ENCODE results near the gene TNS4. TPM values are rescaled to one million over a fixed set of nuclear protein-coding genes. Genes with fewer than 3 reads are reported as not detected.

TNS4 gene
- total RNA-seq, 1 experiment from 2014 or later: 127 TPM

- H3K9ac ChIP-seq (ENCODE audit: low read length): no peak overlapping the region
- POLR2A ChIA-PET (ENCODE audit: unreplicated experiment): no interaction called here
- H3K9me3 ChIP-seq (ENCODE audit: low read length): no peaks in the 10 kb centered on the region
- BruUV-seq (replicated peaks): no TSS peak
- no peaks in the 10 kb centered on the region for H3F3A ChIP-seq (ENCODE audit: low read length, unreplicated experiment)
- H3K27me3 ChIP-seq (ENCODE audit: low read length): no peaks in the 10 kb centered on the region
- no peak overlapping the region for H3K27ac ChIP-seq (ENCODE audit: low read length)
- H3K4me2 ChIP-seq (ENCODE audit: low read length): no peak overlapping the region
- no peak for DNase-seq
- no peak for ATAC-seq
- H2AFZ ChIP-seq (ENCODE audit: low read length): no peak overlapping the region
- intact Hi-C loops (cut with micrococcal nuclease): no loop called here
- H3K79me2 ChIP-seq (ENCODE audit: low read length): peaks cover 4% of the 10 kb centered on the region; the same call in 1 of the 2 replicates
- CTCF ChIA-PET: no interaction called here
- H3K9me2 ChIP-seq (replicated peaks; ENCODE audit: low read length): no peaks in the 10 kb centered on the region
- H3K4me3 ChIP-seq (ENCODE audit: low read length): no peak overlapping the region
- H4K20me1 ChIP-seq (ENCODE audit: low read length): no peaks in the 10 kb centered on the region
- peaks cover 26% of the 10 kb centered on the region for H3K4me1 ChIP-seq (ENCODE audit: insufficient read depth, low read length)
- H3K36me3 ChIP-seq (ENCODE audit: low read depth, low read length): no peaks in the 10 kb centered on the region
- no peak for TF ChIP-seq CTCF (conservative IDR thresholded peaks at IDR 0.05; ENCODE audit: low read depth, low read length)
- no peak for TF ChIP-seq EZH2phosphoT487 (IDR thresholded peaks at IDR 0.05; ENCODE audit: borderline replicate concordance, low read length)
- no peak for TF ChIP-seq EZH2 (IDR thresholded peaks at IDR 0.05; ENCODE audit: low read length, unreplicated experiment)
Observed at GRCh38 chr17:40506786-40507185, 5.4 kb upstream of the TNS4 start.

- POLR2A ChIA-PET (ENCODE audit: unreplicated experiment): no interaction called here
- CTCF ChIA-PET: interaction anchor here (0.6 kb wide), 1 partner anchor 27 kb away, joined by 7 read pairs; no protein-coding TSS in a partner anchor
- Histone ChIP-seq H3K9me2 (replicated peaks; ENCODE audit: low read length) (no peaks in the 10 kb centered on the region), H3K4me3 (ENCODE audit: low read length) (no peak overlapping the region), H3K9me3 (ENCODE audit: low read length) (no peaks in the 10 kb centered on the region), H3K4me2 (ENCODE audit: low read length) (no peak overlapping the region), H3K36me3 (ENCODE audit: low read depth, low read length) (peaks cover 16% of the 10 kb centered on the region), H3K4me1 (ENCODE audit: insufficient read depth, low read length) (peaks cover 10% of the 10 kb centered on the region), H3K9ac (ENCODE audit: low read length) (no peak overlapping the region), H2AFZ (ENCODE audit: low read length) (no peak overlapping the region), H3K79me2 (ENCODE audit: low read length) (peaks cover 38% of the 10 kb centered on the region), H3K27ac (ENCODE audit: low read length) (no peak overlapping the region), H3F3A (ENCODE audit: low read length, unreplicated experiment) (no peaks in the 10 kb centered on the region), H3K27me3 (ENCODE audit: low read length) (no peaks in the 10 kb centered on the region), H4K20me1 (ENCODE audit: low read length) (peaks cover 9% of the 10 kb centered on the region; the same call in 1 of the 2 replicates)
- TF ChIP-seq CTCF (conservative IDR thresholded peaks at IDR 0.05; ENCODE audit: low read depth, low read length) (no peak), EZH2phosphoT487 (IDR thresholded peaks at IDR 0.05; ENCODE audit: borderline replicate concordance, low read length) (no peak), EZH2 (IDR thresholded peaks at IDR 0.05; ENCODE audit: low read length, unreplicated experiment) (no peak)
- no peak for ATAC-seq
- BruUV-seq (replicated peaks): no TSS peak
- intact Hi-C loops (cut with micrococcal nuclease): no loop called here
- no peak for DNase-seq
Observed at GRCh38 chr17:40503154-40503553, 1.7 kb upstream of the TNS4 start.

GRCh38 chr17:40502716-40503115 is 1.3 kb upstream of the TNS4 start:
- Histone ChIP-seq H3K36me3 (ENCODE audit: low read depth, low read length) (peaks cover 20% of the 10 kb centered on the region), H3K9ac (ENCODE audit: low read length) (no peak overlapping the region), H3K27ac (ENCODE audit: low read length) (no peak overlapping the region), H3K4me1 (ENCODE audit: insufficient read depth, low read length) (peaks cover 15% of the 10 kb centered on the region), H3K27me3 (ENCODE audit: low read length) (no peaks in the 10 kb centered on the region), H3K4me3 (ENCODE audit: low read length) (no peak overlapping the region), H4K20me1 (ENCODE audit: low read length) (peaks cover 9% of the 10 kb centered on the region; the same call in 1 of the 2 replicates), H2AFZ (ENCODE audit: low read length) (no peak overlapping the region), H3F3A (ENCODE audit: low read length, unreplicated experiment) (no peaks in the 10 kb centered on the region), H3K79me2 (ENCODE audit: low read length) (peaks cover 43% of the 10 kb centered on the region), H3K4me2 (ENCODE audit: low read length) (no peak overlapping the region), H3K9me3 (ENCODE audit: low read length) (no peaks in the 10 kb centered on the region), H3K9me2 (replicated peaks; ENCODE audit: low read length) (no peaks in the 10 kb centered on the region)
- POLR2A ChIA-PET (ENCODE audit: unreplicated experiment): no interaction called here
- CTCF ChIA-PET: interaction anchor here (0.6 kb wide), 1 partner anchor 26 kb away, joined by 7 read pairs; no protein-coding TSS in a partner anchor
- BruUV-seq (replicated peaks): no TSS peak
- no peak for DNase-seq
- intact Hi-C loops (cut with micrococcal nuclease): no loop called here
- TF ChIP-seq CTCF (conservative IDR thresholded peaks at IDR 0.05; ENCODE audit: low read depth, low read length) (no peak), EZH2phosphoT487 (IDR thresholded peaks at IDR 0.05; ENCODE audit: borderline replicate concordance, low read length) (no peak), EZH2 (IDR thresholded peaks at IDR 0.05; ENCODE audit: low read length, unreplicated experiment) (no peak)
- no peak for ATAC-seq
